Embryonic facial prominence (tissue), 1 donor: ENCODE data around the gene PBX3.

ENCODE experiments used
- DNase-seq: peaks from one replicate; pipeline ENCODE4 v3.0.0-alpha.2; 2016; ENCODE audit errors: extremely low spot score

The PBX3 gene

GRCh38 chr9:125906144-125906543 lies 159.0 kb downstream of the PBX3 start:
- no peak for DNase-seq

- DNase-seq, result no peak
These were observed 159.7 kb downstream of the PBX3 start for GRCh38 chr9:125906893-125907292.

GRCh38 chr9:125908136-125908535 lies 161.0 kb downstream of the PBX3 start:
- no peak for DNase-seq

GRCh38 chr9:125908966-125909365 lies 161.8 kb downstream of the PBX3 start:
- DNase-seq, result no peak

- DNase-seq, result no peak
These were observed 162.3 kb downstream of the PBX3 start for GRCh38 chr9:125909459-125909858.

GRCh38 chr9:125910286-125910685 lies 163.1 kb downstream of the PBX3 start:
- DNase-seq, result no peak

- no peak for DNase-seq
These were observed 164.9 kb downstream of the PBX3 start for GRCh38 chr9:125911861-125912644.

GRCh38 chr9:125912667-125913066 lies 165.5 kb downstream of the PBX3 start:
- no peak for DNase-seq

- DNase-seq, result no peak
These were observed 166.4 kb downstream of the PBX3 start for GRCh38 chr9:125913551-125913950.

- no peak for DNase-seq
These were observed 167.2 kb downstream of the PBX3 start for GRCh38 chr9:125914411-125914810.

GRCh38 chr9:125915606-125916005 lies 168.4 kb downstream of the PBX3 start:
- no peak for DNase-seq

- DNase-seq, result no peak
These were observed 172.4 kb downstream of the PBX3 start for GRCh38 chr9:125919565-125919964.

GRCh38 chr9:125920402-125920801 lies 173.2 kb downstream of the PBX3 start:
- DNase-seq, result no peak

- DNase-seq, result no peak
These were observed 175.7 kb downstream of the PBX3 start for GRCh38 chr9:125922854-125923253.

- DNase-seq, result no peak
These were observed 177.2 kb downstream of the PBX3 start for GRCh38 chr9:125924351-125924750.

GRCh38 chr9:125926936-125927335 lies 179.8 kb downstream of the PBX3 start:
- no peak for DNase-seq

- DNase-seq, result no peak
These were observed 182.7 kb downstream of the PBX3 start for GRCh38 chr9:125929846-125930245.

GRCh38 chr9:125931211-125931610 lies 184.0 kb downstream of the PBX3 start:
- DNase-seq, result no peak

- DNase-seq, result no peak
These were observed 184.8 kb downstream of the PBX3 start for GRCh38 chr9:125932012-125932411.

- no peak for DNase-seq
These were observed 185.7 kb downstream of the PBX3 start for GRCh38 chr9:125932746-125933455.

- no peak for DNase-seq
These were observed 195.0 kb downstream of the PBX3 start for GRCh38 chr9:125942125-125942524.

GRCh38 chr9:125943831-125944230 lies 196.7 kb downstream of the PBX3 start:
- no peak for DNase-seq

- DNase-seq, result no peak
These were observed 199.2 kb downstream of the PBX3 start for GRCh38 chr9:125946397-125946796.
